ENCODE measurements around the gene TNFRSF14.

TNFRSF14 gene

GRCh38 chr1:2516946-2517345 lies 39.2 kb upstream of the TNFRSF14 start:
- in situ Hi-C loops (cut with HindIII; ENCODE audit: low sequenced_read_pairs), result loop anchor here (10.0 kb wide), 1 partner anchor 92 kb away; no protein-coding TSS in a partner anchor
- TF ChIP-seq CTCF (IDR thresholded peaks at IDR 0.05; ENCODE audit: low read depth, low read length, missing control alignments), result no peak
- DNase-seq (ENCODE audit: low read depth), result no peak
- no peak overlapping the region for H3K4me3 ChIP-seq (ENCODE audit: low read depth, low read length)

GRCh38 chr1:2517966-2518365 lies 38.2 kb upstream of the TNFRSF14 start:
- no peak overlapping the region for H3K4me3 ChIP-seq (ENCODE audit: low read depth, low read length)
- in situ Hi-C loops (cut with HindIII; ENCODE audit: low sequenced_read_pairs), result loop anchor here (10.0 kb wide), 1 partner anchor 93 kb away; no protein-coding TSS in a partner anchor
- TF ChIP-seq CTCF (IDR thresholded peaks at IDR 0.05; ENCODE audit: low read depth, low read length, missing control alignments), result no peak
- DNase-seq (ENCODE audit: low read depth), result no peak

GRCh38 chr1:2518528-2518927 lies 37.6 kb upstream of the TNFRSF14 start:
- no peak for TF ChIP-seq CTCF (IDR thresholded peaks at IDR 0.05; ENCODE audit: low read depth, low read length, missing control alignments)
- in situ Hi-C loops (cut with HindIII; ENCODE audit: low sequenced_read_pairs), result loop anchor here (10.0 kb wide), 1 partner anchor 94 kb away; no protein-coding TSS in a partner anchor
- DNase-seq (ENCODE audit: low read depth), result no peak
- H3K4me3 ChIP-seq (ENCODE audit: low read depth, low read length), result no peak overlapping the region

- no peak for TF ChIP-seq CTCF (IDR thresholded peaks at IDR 0.05; ENCODE audit: low read depth, low read length, missing control alignments)
- in situ Hi-C loops (cut with HindIII; ENCODE audit: low sequenced_read_pairs), result loop anchor here (10.0 kb wide), 1 partner anchor 94 kb away; no protein-coding TSS in a partner anchor
- no peak overlapping the region for H3K4me3 ChIP-seq (ENCODE audit: low read depth, low read length)
- no peak for DNase-seq (ENCODE audit: low read depth)
These were observed 37.0 kb upstream of the TNFRSF14 start for GRCh38 chr1:2519029-2519685.

GRCh38 chr1:2519729-2520128 lies 36.4 kb upstream of the TNFRSF14 start:
- in situ Hi-C loops (cut with HindIII; ENCODE audit: low sequenced_read_pairs), result loop anchor here (10.0 kb wide), 1 partner anchor 95 kb away; no protein-coding TSS in a partner anchor
- DNase-seq (ENCODE audit: low read depth), result no peak
- no peak for TF ChIP-seq CTCF (IDR thresholded peaks at IDR 0.05; ENCODE audit: low read depth, low read length, missing control alignments)
- H3K4me3 ChIP-seq (ENCODE audit: low read depth, low read length), result no peak overlapping the region

GRCh38 chr1:2520206-2520605 lies 36.0 kb upstream of the TNFRSF14 start:
- H3K4me3 ChIP-seq (ENCODE audit: low read depth, low read length), result no peak overlapping the region
- in situ Hi-C loops (cut with HindIII; ENCODE audit: low sequenced_read_pairs), result no loop called here
- no peak for TF ChIP-seq CTCF (IDR thresholded peaks at IDR 0.05; ENCODE audit: low read depth, low read length, missing control alignments)
- no peak for DNase-seq (ENCODE audit: low read depth)

Data from astrocyte of the cerebellum (primary cell).